22Rv1 (cell line): ENCODE measurements around the gene PEX11B.
"Not testable (repeated sequence)": the region's sequence is repeated elsewhere in the genome, so short reads cannot be mapped to it uniquely, and the experiment has no call there.

ENCODE experiments used
- ZFX ChIP-seq: fragments of 450-650 bp; IDR thresholded peaks from 2 replicates; pipeline ENCODE4 v1.6.1; 2017; ENCODE audit warnings: antibody characterized with exemption, borderline replicate concordance
- TF ChIP-seq, protein P1 (sequence below): fragments of 450-650 bp; IDR thresholded peaks from 2 replicates; pipeline ENCODE4 v1.5.1; 2017; ENCODE audit warnings: mild to moderate bottlenecking

DNA sequence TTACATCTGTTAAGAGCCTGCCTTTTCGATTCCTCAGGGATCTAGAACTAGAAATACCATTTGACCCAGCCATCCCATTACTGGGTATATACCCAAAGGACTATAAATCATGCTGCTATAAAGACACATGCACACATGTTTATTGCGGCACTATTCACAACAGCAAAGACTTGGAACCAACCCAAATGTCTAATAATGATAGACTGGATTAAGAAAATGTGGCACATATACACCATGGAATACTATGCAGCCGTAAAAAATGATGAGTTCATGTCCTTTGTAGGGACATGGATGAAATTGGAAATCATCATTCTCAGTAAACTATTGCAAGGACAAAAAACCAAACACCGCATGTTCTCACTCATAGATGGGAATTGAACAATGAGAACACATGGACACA lies 1.8 kb upstream of the PEX11B start:
- TF ChIP-seq, protein P1, sequence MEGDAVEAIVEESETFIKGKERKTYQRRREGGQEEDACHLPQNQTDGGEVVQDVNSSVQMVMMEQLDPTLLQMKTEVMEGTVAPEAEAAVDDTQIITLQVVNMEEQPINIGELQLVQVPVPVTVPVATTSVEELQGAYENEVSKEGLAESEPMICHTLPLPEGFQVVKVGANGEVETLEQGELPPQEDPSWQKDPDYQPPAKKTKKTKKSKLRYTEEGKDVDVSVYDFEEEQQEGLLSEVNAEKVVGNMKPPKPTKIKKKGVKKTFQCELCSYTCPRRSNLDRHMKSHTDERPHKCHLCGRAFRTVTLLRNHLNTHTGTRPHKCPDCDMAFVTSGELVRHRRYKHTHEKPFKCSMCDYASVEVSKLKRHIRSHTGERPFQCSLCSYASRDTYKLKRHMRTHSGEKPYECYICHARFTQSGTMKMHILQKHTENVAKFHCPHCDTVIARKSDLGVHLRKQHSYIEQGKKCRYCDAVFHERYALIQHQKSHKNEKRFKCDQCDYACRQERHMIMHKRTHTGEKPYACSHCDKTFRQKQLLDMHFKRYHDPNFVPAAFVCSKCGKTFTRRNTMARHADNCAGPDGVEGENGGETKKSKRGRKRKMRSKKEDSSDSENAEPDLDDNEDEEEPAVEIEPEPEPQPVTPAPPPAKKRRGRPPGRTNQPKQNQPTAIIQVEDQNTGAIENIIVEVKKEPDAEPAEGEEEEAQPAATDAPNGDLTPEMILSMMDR, result not testable (repeated sequence)
- TF ChIP-seq ZFX, result not testable (repeated sequence)
